Transverse colon (tissue), 4 donors: ENCODE measurements around the gene THOP1.

Experiments used
- EP300 ChIP-seq: sonication (generic); formaldehyde crosslinking; IDR thresholded peaks from one replicate; pipeline ENCODE4 v1.6.1; 2017; ENCODE audit warnings: antibody characterized with exemption, low read depth
- POLR2AphosphoS5 ChIP-seq, 3 donors: sonication (generic); formaldehyde crosslinking; IDR thresholded peaks; one replicate each; pipeline ENCODE4 v1.6.1; 2016; ENCODE audit warnings: antibody characterized with exemption in 3 of 3
- TF ChIP-seq, protein P1 (sequence below), 5 experiments: fragments of 200-600 bp in 3 of 5; fragments of 450-650 bp in 2 of 5; sonication (generic) in 3 of 5; IDR thresholded peaks; 1 replicate in 2 of 5; 2 replicates in 3 of 5; pipeline ENCODE4 v1.5.1; 2016 to 2017; ENCODE audit warnings: antibody characterized with exemption in 5 of 5, inconsistent platforms in 3 of 5, mild to moderate bottlenecking in 2 of 5, moderate library complexity in 1 of 5

DNA sequence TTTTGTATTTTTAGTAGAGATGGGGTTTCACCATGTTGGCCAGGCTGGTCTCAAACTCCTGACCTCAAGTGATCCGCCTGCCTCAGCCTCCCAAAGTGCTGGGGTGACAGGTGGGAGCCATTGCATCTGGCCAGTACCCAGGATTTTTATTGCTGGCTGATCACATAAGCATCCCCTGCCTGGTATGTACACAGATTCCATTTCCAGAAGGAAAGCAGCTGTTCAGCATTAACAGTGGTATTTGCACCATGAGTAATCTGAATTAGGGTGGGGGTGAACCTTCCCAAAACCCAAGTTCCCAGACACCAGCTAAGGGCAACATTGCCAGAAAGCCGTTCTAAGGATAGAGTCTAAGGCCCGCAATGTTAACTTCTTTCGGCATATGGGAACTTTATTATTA is 63.3 kb downstream of the THOP1 start:
- TF ChIP-seq, protein P1, sequence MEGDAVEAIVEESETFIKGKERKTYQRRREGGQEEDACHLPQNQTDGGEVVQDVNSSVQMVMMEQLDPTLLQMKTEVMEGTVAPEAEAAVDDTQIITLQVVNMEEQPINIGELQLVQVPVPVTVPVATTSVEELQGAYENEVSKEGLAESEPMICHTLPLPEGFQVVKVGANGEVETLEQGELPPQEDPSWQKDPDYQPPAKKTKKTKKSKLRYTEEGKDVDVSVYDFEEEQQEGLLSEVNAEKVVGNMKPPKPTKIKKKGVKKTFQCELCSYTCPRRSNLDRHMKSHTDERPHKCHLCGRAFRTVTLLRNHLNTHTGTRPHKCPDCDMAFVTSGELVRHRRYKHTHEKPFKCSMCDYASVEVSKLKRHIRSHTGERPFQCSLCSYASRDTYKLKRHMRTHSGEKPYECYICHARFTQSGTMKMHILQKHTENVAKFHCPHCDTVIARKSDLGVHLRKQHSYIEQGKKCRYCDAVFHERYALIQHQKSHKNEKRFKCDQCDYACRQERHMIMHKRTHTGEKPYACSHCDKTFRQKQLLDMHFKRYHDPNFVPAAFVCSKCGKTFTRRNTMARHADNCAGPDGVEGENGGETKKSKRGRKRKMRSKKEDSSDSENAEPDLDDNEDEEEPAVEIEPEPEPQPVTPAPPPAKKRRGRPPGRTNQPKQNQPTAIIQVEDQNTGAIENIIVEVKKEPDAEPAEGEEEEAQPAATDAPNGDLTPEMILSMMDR (IDR thresholded peaks at IDR 0.05), result no peak
- TF ChIP-seq POLR2AphosphoS5 (IDR thresholded peaks at IDR 0.05), result peak in 1 of 3 donors; percentile 49
- TF ChIP-seq EP300, result no peak
